Subcutaneous abdominal adipose tissue (tissue), 5 donors: ENCODE measurements around the gene MAP4K3.
"Not testable (repeated sequence)": the region's sequence is repeated elsewhere in the genome, so short reads cannot be mapped to it uniquely, and the experiment has no call there.

Experiments used
- H3K27ac ChIP-seq: one replicate; pipeline ENCODE4 v1.7.0; 2013; ENCODE audit warnings: low read depth, mild to moderate bottlenecking, inconsistent platforms, low read length, moderate library complexity
- H3K27me3 ChIP-seq, 5 donors: one replicate each; pipeline ENCODE4 v1.7.0; 2013; ENCODE audit warnings: low read length in 5 of 5, inconsistent platforms in 1 of 5; ENCODE audit not compliant: control insufficient read depth in 5 of 5, insufficient read depth in 4 of 5
- H3K36me3 ChIP-seq, 5 donors: one replicate each; pipeline ENCODE4 v1.7.0; 2013; ENCODE audit warnings: low read length in 5 of 5; ENCODE audit not compliant: control insufficient read depth in 5 of 5, insufficient read depth in 5 of 5
- H3K4me1 ChIP-seq, 5 donors: one replicate each; pipeline ENCODE4 v1.7.0; 2013; ENCODE audit warnings: low read length in 5 of 5, mild to moderate bottlenecking in 3 of 5, moderate library complexity in 1 of 5; ENCODE audit not compliant: control insufficient read depth in 5 of 5, insufficient read depth in 5 of 5
- H3K4me3 ChIP-seq, 5 donors: one replicate each; pipeline ENCODE4 v1.7.0; 2013; ENCODE audit warnings: low read length in 5 of 5, low read depth in 1 of 5
- H3K9ac ChIP-seq, 5 donors: one replicate each; pipeline ENCODE4 v1.7.0; 2013; ENCODE audit warnings: low read length in 5 of 5, mild to moderate bottlenecking in 4 of 5, moderate library complexity in 3 of 5
- H3K9me3 ChIP-seq, 5 donors: one replicate each; pipeline ENCODE4 v1.7.0; 2013; ENCODE audit warnings: low read length in 5 of 5; ENCODE audit not compliant: control insufficient read depth in 5 of 5
- donor health status: healthy.
- donor health status: healthy.
- donor health status: healthy.
- donor health status: healthy.
- donor health status: healthy.

MAP4K3 gene

DNA sequence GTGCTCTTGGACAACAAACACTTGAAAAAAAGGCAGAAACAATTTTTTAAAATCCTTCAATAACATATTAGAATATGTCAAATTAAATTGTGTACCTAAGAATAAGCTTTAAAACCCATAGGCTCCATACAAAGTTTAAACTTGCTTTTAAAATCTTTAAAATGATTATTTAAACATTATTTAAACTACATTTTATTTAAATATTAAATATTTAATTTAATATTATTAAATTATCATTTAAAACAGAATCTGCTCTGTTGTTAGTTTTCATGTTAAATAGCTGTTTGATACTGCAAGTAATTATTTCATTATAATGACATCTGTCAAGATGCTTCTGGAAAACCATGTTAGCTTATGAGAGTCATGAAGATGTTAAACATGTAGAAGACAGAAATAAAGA, 75.6 kb downstream of the MAP4K3 start:
- H3K9ac ChIP-seq = no peak overlapping the region
- H3K27ac ChIP-seq = no peak overlapping the region
- peaks cover 0 to 22% (median 19%) of the 10 kb centered on the region in 5 donors for H3K9me3 ChIP-seq
- H3K4me1 ChIP-seq = peaks cover 0 to 7% (median 5%) of the 10 kb centered on the region in 5 donors
- no peaks in the 10 kb centered on the region for H3K27me3 ChIP-seq
- H3K36me3 ChIP-seq = peaks cover 0 to 5% (median 0%) of the 10 kb centered on the region in 5 donors
- no peak overlapping the region for H3K4me3 ChIP-seq

DNA sequence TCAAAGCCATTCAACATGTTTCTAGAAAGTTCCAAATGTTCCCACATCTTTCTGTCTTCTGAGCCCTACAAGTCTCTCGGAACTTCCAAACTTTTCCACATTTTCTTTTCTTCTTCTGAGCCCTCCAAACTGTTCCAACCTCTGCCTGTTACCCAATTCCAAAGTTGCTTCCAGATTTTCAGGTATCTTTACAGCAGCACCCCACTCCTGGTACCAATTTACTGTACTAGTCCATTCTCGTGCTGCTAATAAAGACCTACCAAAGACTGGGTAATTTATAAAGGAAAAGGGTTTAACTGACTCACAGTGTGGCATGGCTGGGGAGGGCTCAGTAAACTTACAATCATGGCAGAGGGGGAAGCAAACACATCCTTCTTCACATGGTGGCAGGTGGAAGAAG, 76.7 kb downstream of the MAP4K3 start:
- H3K36me3 ChIP-seq, H3K27me3 ChIP-seq, H3K27ac ChIP-seq, H3K9ac ChIP-seq, H3K4me3 ChIP-seq: not testable (repeated sequence)
- peaks cover 0 to 22% (median 19%) of the 10 kb centered on the region in 5 donors for H3K9me3 ChIP-seq
- peaks cover 0 to 11% (median 6%) of the 10 kb centered on the region in 5 donors for H3K4me1 ChIP-seq

DNA sequence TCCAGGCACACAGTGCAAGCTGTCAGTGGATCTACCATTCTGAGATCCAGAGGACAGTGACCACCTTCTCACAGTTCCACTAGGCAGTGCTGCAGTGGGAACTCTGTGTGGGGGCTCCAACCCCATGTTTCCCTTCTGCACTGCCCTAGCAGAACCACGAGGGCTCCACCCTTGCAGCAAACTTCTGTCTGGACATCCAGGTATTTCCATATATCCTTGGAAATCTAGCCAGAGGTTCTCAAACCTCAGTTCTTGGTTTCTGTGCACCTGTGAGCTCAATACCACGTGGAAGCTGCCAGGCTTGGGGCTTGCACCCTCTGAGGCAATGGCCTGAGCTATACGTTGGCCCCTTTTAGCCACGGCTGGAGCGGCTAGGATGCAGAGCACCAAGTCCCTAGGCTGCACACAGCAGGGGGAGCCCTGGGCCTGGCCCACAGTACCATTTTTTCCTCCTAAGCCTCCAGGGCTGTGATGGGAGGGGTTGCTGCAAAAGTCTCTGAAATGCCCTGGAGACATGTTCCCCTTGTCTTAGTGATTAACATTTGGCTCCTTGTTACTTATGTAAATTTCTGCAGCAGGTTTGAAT, 77.5 kb downstream of the MAP4K3 start:
- H3K4me1 ChIP-seq = peaks cover 0 to 11% (median 6%) of the 10 kb centered on the region in 5 donors
- H3K36me3 ChIP-seq = peaks cover 0 to 12% (median 4%) of the 10 kb centered on the region in 5 donors
- H3K9ac ChIP-seq = no peak overlapping the region
- peak overlapping the region in 2 of 5 donors; percentile 2 to 21 for H3K4me3 ChIP-seq
- H3K27me3 ChIP-seq = no peaks in the 10 kb centered on the region
- H3K9me3 ChIP-seq = peaks cover 0 to 22% (median 19%) of the 10 kb centered on the region in 5 donors
- H3K27ac ChIP-seq = no peak overlapping the region

DNA sequence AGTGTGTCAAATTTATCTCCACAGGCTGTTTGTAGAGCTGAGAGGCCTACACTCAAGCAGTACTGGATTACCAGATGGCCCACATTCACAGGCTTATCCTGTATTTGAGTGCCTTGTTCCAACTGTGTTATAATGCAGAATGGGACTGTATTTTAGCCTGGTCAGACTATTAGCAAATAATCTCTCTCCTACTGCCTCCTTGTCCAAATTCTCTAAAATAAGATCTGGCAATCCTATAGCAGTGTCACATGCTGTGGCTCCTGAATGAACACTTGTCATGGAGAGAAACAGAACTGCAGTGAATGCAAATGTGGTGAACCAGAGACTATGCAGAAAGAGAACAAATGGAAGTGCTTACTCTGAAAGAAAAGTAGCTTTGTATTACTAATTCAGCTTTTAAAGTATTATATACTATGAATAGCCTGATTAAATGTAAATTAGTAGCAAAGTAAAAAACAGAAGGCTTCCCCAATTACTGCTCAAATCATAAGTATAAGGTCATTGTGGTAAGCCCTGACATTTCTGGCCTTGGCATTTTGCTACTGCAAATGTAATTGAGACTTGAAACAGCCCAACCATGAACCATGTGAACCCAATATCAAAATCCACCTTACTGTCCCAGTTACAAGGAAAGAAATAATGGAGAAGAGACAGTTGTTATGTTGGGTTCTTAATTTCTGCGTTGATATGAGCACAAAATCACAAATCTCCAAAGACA, 80.0 kb downstream of the MAP4K3 start:
- Histone ChIP-seq H3K4me1 (peaks cover 0 to 12% (median 6%) of the 10 kb centered on the region in 5 donors), H3K27ac (no peak overlapping the region), H3K27me3 (no peaks in the 10 kb centered on the region), H3K9ac (no peak overlapping the region), H3K4me3 (no peak overlapping the region), H3K9me3 (peaks cover 0 to 22% (median 17%) of the 10 kb centered on the region in 5 donors), H3K36me3 (peaks cover 0 to 12% (median 4%) of the 10 kb centered on the region in 5 donors)

DNA sequence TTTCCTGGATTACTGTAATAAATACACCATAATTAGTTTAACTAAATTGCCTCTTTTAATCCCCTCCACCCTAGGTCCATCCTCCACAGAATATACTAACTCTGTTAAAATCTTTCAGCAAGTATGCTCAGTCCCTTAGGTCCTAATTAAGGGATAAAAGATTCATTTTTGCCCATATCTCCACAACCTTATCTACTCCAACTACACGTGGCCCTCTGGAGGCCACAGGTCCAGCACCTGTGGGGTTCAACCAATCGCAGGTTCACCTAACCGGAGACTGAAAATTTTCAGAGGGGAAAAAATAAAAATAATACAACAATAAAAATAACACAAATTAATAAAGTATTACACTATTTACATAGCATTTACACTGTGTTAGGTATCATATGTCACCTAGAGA, 86.4 kb downstream of the MAP4K3 start:
- Histone ChIP-seq H3K9me3 (no peaks in the 10 kb centered on the region), H3K27ac (no peak overlapping the region), H3K36me3 (peaks cover 0 to 10% (median 3%) of the 10 kb centered on the region in 5 donors), H3K4me3 (no peak overlapping the region), H3K4me1 (peaks cover 0 to 16% (median 8%) of the 10 kb centered on the region in 5 donors), H3K9ac (no peak overlapping the region), H3K27me3 (no peaks in the 10 kb centered on the region)

DNA sequence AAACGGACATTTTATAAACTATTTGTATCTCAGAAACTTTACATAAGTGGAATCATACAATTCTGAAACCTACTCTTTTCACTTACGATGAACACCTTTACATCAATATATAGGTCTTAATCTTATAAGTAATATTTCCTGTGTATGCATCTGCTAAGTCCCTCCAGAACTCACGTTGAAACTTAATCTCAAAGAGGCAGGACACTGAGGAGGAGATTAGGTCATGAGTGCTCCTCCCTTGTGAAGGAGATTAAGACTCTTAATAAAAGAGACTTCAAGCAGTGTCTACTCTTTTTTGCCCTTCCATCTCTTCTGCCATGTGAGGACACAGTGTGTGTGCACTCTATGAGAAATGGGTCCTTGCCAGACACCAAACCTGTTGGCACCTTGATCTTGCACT, 98.6 kb downstream of the MAP4K3 start:
- Histone ChIP-seq H3K36me3 (peaks cover 0 to 12% (median 0%) of the 10 kb centered on the region in 5 donors), H3K27me3 (no peaks in the 10 kb centered on the region), H3K27ac (no peak overlapping the region), H3K4me3 (no peak overlapping the region), H3K9ac (no peak overlapping the region), H3K9me3 (no peaks in the 10 kb centered on the region), H3K4me1 (no peaks in the 10 kb centered on the region)

DNA sequence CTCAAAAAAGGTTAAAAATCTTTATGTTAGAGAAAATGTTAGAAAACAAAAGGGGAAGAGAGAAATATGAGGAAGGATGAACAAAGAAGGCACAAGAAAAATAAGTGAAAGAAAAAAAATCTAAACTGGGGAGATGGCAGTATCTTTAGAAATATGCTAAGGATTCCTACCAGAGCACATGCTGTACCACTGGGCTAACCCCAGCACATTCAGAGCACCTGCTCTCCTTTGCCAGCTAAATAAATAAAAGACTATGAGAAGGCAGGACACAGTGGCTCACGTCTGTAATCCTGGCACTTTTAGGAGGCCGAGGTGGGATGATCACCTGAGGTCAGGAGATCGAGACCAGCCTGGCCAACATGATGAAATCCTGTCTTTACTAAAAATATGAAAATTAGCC, 101.2 kb downstream of the MAP4K3 start:
- H3K27ac ChIP-seq = no peak overlapping the region
- H3K27me3 ChIP-seq = no peaks in the 10 kb centered on the region
- no peak overlapping the region for H3K4me3 ChIP-seq
- no peaks in the 10 kb centered on the region for H3K9me3 ChIP-seq
- H3K9ac ChIP-seq = no peak overlapping the region
- no peaks in the 10 kb centered on the region for H3K4me1 ChIP-seq
- H3K36me3 ChIP-seq = peaks cover 2 to 17% (median 5%) of the 10 kb centered on the region in 5 donors

DNA sequence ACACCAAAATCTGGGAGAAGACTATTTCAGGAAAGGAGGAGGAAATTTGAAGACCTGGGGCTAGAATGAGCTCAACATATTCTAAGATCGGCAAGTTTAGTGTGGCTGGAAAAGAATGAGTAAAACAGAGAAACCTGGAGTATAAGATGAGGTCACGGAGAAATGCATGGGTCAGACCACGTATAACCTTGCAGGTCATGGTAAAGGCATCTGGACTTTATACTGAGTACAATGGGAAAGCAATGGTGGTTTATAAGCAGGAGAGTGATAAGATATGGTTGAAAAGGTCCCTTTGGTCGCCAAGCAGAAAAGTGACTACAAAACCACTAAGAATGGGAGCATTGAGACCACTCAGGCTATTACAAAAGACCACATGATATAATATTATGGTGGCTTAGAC, 102.1 kb downstream of the MAP4K3 start:
- H3K9me3 ChIP-seq = no peaks in the 10 kb centered on the region
- H3K27ac ChIP-seq = no peak overlapping the region

DNA sequence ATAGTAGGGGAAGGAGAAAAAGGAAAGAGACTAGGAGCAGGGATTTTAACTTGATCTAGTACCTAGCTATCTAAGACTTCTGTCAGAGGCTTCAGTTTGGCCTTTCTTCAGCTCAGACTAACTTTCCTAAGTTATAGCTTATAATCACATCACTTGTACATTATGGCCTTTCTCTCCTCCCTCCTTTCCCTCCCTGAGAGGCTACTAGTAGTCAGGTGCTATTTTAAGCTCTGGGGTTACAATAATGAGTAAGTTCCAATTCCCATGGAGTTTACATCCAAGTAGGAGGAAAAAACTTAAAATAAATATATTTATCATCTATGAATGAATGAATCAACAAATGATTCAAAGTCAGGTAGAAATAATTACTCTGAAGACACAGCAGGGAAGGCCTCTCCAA, 102.6 kb downstream of the MAP4K3 start:
- Histone ChIP-seq H3K9me3 (no peaks in the 10 kb centered on the region), H3K27ac (no peak overlapping the region)

More for the DNA sequence above, 102.1 kb downstream of the MAP4K3 start:
- Histone ChIP-seq H3K36me3 (peaks cover 7 to 25% (median 8%) of the 10 kb centered on the region in 5 donors), H3K9ac (no peak overlapping the region), H3K4me1 (no peaks in the 10 kb centered on the region), H3K4me3 (no peak overlapping the region), H3K27me3 (no peaks in the 10 kb centered on the region)

DNA sequence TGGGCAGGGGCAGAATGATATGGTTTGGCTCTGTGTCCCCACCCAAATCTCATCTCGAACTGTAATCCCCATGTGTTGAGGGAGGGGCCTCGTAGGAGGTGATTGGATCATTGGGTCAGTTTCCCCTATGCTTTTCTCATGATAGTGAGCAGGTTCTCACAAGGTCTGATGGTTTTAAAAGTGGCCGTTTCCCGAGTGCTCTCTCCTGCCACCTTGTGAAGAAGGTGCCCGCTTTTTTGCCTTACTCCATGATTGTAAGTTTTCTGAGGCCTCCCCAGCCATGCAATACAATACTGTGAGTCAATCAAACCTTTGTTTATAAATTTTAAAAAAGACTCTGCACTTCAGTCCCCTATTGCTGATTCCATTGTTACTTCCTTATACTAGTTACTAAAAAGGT, 110.4 kb downstream of the MAP4K3 start:
- Histone ChIP-seq H3K27ac (no peak overlapping the region), H3K36me3 (peaks cover 11 to 48% (median 33%) of the 10 kb centered on the region in 5 donors), H3K9ac (no peak overlapping the region), H3K4me3 (no peak overlapping the region), H3K27me3 (no peaks in the 10 kb centered on the region), H3K4me1 (no peaks in the 10 kb centered on the region), H3K9me3 (no peaks in the 10 kb centered on the region)

More for the DNA sequence above, 102.6 kb downstream of the MAP4K3 start:
- no peaks in the 10 kb centered on the region for H3K4me1 ChIP-seq
- no peak overlapping the region for H3K4me3 ChIP-seq
- H3K36me3 ChIP-seq = peaks cover 7 to 26% (median 9%) of the 10 kb centered on the region in 5 donors
- H3K9ac ChIP-seq = no peak overlapping the region
- H3K27me3 ChIP-seq = no peaks in the 10 kb centered on the region
